ENCODE results near the gene UBE2K. TPM values are rescaled to one million over a fixed set of nuclear protein-coding genes. Genes with fewer than 3 reads are reported as not detected.
"Not testable (repeated sequence)": the region's sequence is repeated elsewhere in the genome, so short reads cannot be mapped to it uniquely, and the experiment has no call there.

The UBE2K gene
- total and polyA plus RNA-seq, 2 donors = 18.5 to 40.9 TPM

GRCh38 chr4:39792128-39792527, 94.2 kb downstream of the UBE2K start:
- no peaks in the 10 kb centered on the region for H3K4me1 ChIP-seq (ENCODE audit: control insufficient read depth in 2 of 2, insufficient read depth in 2 of 2, low read length in 2 of 2)
- H3K9me3 ChIP-seq (ENCODE audit: control insufficient read depth in 2 of 2, insufficient read depth in 1 of 2, low read length in 1 of 2) = no peaks in the 10 kb centered on the region
- no peak overlapping the region for H3K27ac ChIP-seq (ENCODE audit: low read depth in 1 of 2, low read length in 1 of 2)
- H3K27me3 ChIP-seq (ENCODE audit: control insufficient read depth in 2 of 2, insufficient read depth in 1 of 2, low read length in 1 of 2) = no peaks in the 10 kb centered on the region
- no peaks in the 10 kb centered on the region for H3K36me3 ChIP-seq (ENCODE audit: control insufficient read depth in 2 of 2, insufficient read depth in 2 of 2, low read length in 1 of 2)
- WGBS = 93% methylated on average over 5 of the region's 5 CpGs
- no peak for DNase-seq (ENCODE audit: low read depth in 6 of 9, low spot score in 9 of 9)
- H3K4me3 ChIP-seq (ENCODE audit: low read length in 2 of 2) = no peak overlapping the region

DNA sequence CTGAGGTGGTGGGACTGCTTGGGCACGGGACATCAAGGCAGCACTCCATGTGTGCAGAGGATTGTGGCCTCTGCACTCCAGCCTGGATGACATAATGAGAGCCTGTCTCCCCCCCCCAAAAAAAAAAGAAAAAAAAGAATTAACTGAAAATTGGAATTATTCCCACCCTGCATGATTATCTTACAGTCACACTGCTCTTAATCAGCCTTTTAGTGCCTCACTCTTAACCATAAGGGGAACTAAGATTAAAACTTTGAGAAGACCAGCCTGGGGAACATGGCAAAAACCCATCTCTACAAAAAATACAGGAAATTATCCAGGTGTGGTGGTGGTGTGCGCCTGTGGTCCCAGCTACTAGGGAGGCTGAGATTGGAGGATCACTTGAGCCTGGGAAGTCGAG, 94.6 kb downstream of the UBE2K start:
- Histone ChIP-seq H3K9me3 (ENCODE audit: control insufficient read depth in 2 of 2, insufficient read depth in 1 of 2, low read length in 1 of 2) (no peaks in the 10 kb centered on the region), H3K4me3 (ENCODE audit: low read length in 2 of 2) (no peak overlapping the region), H3K27me3 (ENCODE audit: control insufficient read depth in 2 of 2, insufficient read depth in 1 of 2, low read length in 1 of 2) (no peaks in the 10 kb centered on the region), H3K4me1 (ENCODE audit: control insufficient read depth in 2 of 2, insufficient read depth in 2 of 2, low read length in 2 of 2) (no peaks in the 10 kb centered on the region), H3K36me3 (ENCODE audit: control insufficient read depth in 2 of 2, insufficient read depth in 2 of 2, low read length in 1 of 2) (no peaks in the 10 kb centered on the region), H3K27ac (ENCODE audit: low read depth in 1 of 2, low read length in 1 of 2) (no peak overlapping the region)
- 92% methylated on average over 3 of the region's 3 CpGs for WGBS
- no peak for DNase-seq (ENCODE audit: low read depth in 6 of 9, low spot score in 9 of 9)

DNA sequence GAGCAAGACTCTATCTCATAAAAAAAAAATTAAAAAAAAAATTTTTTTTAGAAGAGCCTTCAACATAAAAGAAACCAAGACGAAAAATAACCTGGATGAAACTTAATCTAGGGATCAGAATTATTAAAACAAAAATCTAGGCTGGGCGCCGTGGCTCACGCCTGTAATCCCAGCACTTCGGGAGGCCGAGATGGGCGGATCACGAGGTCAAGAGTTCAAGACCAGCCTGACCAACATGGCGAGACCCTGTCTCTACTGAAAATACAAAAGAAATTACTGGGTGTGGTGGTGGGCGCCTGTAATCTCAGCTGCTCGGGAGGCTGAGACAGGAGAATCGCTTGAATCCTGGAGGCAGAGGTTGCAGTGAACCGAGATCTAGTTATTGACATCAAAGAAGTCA, 95.0 kb downstream of the UBE2K start:
- 97% methylated on average over 13 of the region's 13 CpGs for WGBS

GRCh38 chr4:39802005-39802404, 104.1 kb downstream of the UBE2K start:
- WGBS = 96% methylated on average over 4 of the region's 4 CpGs
- Histone ChIP-seq H3K4me3 (ENCODE audit: low read length in 2 of 2) (no peak overlapping the region), H3K4me1 (ENCODE audit: control insufficient read depth in 2 of 2, insufficient read depth in 2 of 2, low read length in 2 of 2) (no peaks in the 10 kb centered on the region), H3K27me3 (ENCODE audit: control insufficient read depth in 2 of 2, insufficient read depth in 1 of 2, low read length in 1 of 2) (no peaks in the 10 kb centered on the region), H3K27ac (ENCODE audit: low read depth in 1 of 2, low read length in 1 of 2) (no peak overlapping the region), H3K36me3 (ENCODE audit: control insufficient read depth in 2 of 2, insufficient read depth in 2 of 2, low read length in 1 of 2) (no peaks in the 10 kb centered on the region), H3K9me3 (ENCODE audit: control insufficient read depth in 2 of 2, insufficient read depth in 1 of 2, low read length in 1 of 2) (no peaks in the 10 kb centered on the region)
- DNase-seq (ENCODE audit: low read depth in 6 of 9, low spot score in 9 of 9) = no peak

More for the DNA sequence above, 95.0 kb downstream of the UBE2K start:
- H3K4me1 ChIP-seq (ENCODE audit: control insufficient read depth in 2 of 2, insufficient read depth in 2 of 2, low read length in 2 of 2); H3K27ac ChIP-seq (ENCODE audit: low read depth in 1 of 2, low read length in 1 of 2); H3K27me3 ChIP-seq (ENCODE audit: control insufficient read depth in 2 of 2, insufficient read depth in 1 of 2, low read length in 1 of 2); DNase-seq (ENCODE audit: low read depth in 6 of 9, low spot score in 9 of 9); H3K9me3 ChIP-seq (ENCODE audit: control insufficient read depth in 2 of 2, insufficient read depth in 1 of 2, low read length in 1 of 2); H3K36me3 ChIP-seq (ENCODE audit: control insufficient read depth in 2 of 2, insufficient read depth in 2 of 2, low read length in 1 of 2); H3K4me3 ChIP-seq (ENCODE audit: low read length in 2 of 2): not testable (repeated sequence)

DNA sequence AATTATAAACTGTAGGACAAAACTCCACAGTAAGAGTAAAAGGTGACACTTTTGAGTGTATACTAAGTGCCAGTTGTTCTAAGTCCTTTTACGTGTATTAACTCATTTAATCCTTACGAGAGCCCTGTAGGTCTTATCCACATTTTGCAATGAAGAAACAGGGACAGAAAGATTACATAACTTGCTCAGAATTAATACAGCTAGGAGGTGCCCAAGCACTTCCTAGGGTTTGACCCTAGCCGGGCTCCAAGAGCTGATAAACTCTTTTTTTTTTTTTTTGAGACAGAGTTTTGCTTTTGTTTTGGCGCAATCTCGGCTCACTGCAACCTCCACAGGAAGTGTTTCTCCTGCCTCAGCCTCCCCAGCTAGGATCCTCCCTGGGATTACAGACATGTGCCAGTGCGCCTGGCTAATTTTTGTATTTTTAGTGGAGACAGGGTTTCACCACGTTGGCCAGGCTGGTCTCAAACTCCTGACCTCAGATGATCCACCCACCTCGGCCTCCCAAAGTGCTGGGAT, 110.4 kb downstream of the UBE2K start:
- no peaks in the 10 kb centered on the region for H3K4me1 ChIP-seq (ENCODE audit: control insufficient read depth in 2 of 2, insufficient read depth in 2 of 2, low read length in 2 of 2)
- H3K4me3 ChIP-seq (ENCODE audit: low read length in 2 of 2) = no peak overlapping the region
- 84% methylated on average over 8 of the region's 8 CpGs for WGBS
- H3K36me3 ChIP-seq (ENCODE audit: control insufficient read depth in 2 of 2, insufficient read depth in 2 of 2, low read length in 1 of 2) = no peaks in the 10 kb centered on the region
- no peaks in the 10 kb centered on the region for H3K27me3 ChIP-seq (ENCODE audit: control insufficient read depth in 2 of 2, insufficient read depth in 1 of 2, low read length in 1 of 2)
- H3K27ac ChIP-seq (ENCODE audit: low read depth in 1 of 2, low read length in 1 of 2) = no peak overlapping the region
- H3K9me3 ChIP-seq (ENCODE audit: control insufficient read depth in 2 of 2, insufficient read depth in 1 of 2, low read length in 1 of 2) = no peaks in the 10 kb centered on the region
- no peak for DNase-seq (ENCODE audit: low read depth in 6 of 9, low spot score in 9 of 9)

DNA sequence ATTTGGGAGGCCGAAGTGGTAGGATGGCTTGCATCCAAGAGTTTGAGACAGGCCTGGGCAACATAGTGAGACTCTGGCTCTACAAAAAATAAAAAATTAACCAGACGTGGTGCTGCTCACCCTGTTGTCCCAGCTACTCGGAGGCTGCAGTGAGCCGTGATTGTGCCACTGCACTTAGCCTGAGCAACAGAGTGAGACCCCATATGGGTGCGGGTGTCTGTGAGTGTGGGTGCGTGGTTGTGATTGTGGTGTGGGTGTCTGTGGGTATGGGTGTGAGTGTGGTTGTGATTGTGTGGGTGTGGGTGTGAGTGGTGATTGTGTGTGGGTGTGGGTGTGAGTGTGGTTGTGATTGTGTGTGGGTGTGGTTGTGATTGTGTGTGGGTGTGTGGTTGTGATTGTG, 114.6 kb downstream of the UBE2K start:
- Histone ChIP-seq H3K36me3 (ENCODE audit: control insufficient read depth in 2 of 2, insufficient read depth in 2 of 2, low read length in 1 of 2) (no peaks in the 10 kb centered on the region), H3K27me3 (ENCODE audit: control insufficient read depth in 2 of 2, insufficient read depth in 1 of 2, low read length in 1 of 2) (no peaks in the 10 kb centered on the region), H3K4me1 (ENCODE audit: control insufficient read depth in 2 of 2, insufficient read depth in 2 of 2, low read length in 2 of 2) (no peaks in the 10 kb centered on the region), H3K9me3 (ENCODE audit: control insufficient read depth in 2 of 2, insufficient read depth in 1 of 2, low read length in 1 of 2) (peaks cover 0 to 12% of the 10 kb centered on the region in 2 donors), H3K4me3 (ENCODE audit: low read length in 2 of 2) (no peak overlapping the region), H3K27ac (ENCODE audit: low read depth in 1 of 2, low read length in 1 of 2) (no peak overlapping the region)
- WGBS = 94% methylated on average over 6 of the region's 6 CpGs
- no peak for DNase-seq (ENCODE audit: low read depth in 6 of 9, low spot score in 9 of 9)

GRCh38 chr4:39813033-39813432, 115.1 kb downstream of the UBE2K start:
- DNase-seq (ENCODE audit: low read depth in 6 of 9, low spot score in 9 of 9); H3K27ac ChIP-seq (ENCODE audit: low read depth in 1 of 2, low read length in 1 of 2); H3K4me1 ChIP-seq (ENCODE audit: control insufficient read depth in 2 of 2, insufficient read depth in 2 of 2, low read length in 2 of 2); H3K4me3 ChIP-seq (ENCODE audit: low read length in 2 of 2); H3K27me3 ChIP-seq (ENCODE audit: control insufficient read depth in 2 of 2, insufficient read depth in 1 of 2, low read length in 1 of 2); H3K36me3 ChIP-seq (ENCODE audit: control insufficient read depth in 2 of 2, insufficient read depth in 2 of 2, low read length in 1 of 2): not testable (repeated sequence)
- no CpG with 5 or more reads among the region's 1 CpG for WGBS
- H3K9me3 ChIP-seq (ENCODE audit: control insufficient read depth in 2 of 2, insufficient read depth in 1 of 2, low read length in 1 of 2) = peaks cover 0 to 12% of the 10 kb centered on the region in 2 donors

- H3K9me3 ChIP-seq (ENCODE audit: control insufficient read depth in 2 of 2, insufficient read depth in 1 of 2, low read length in 1 of 2) = peaks cover 0 to 12% of the 10 kb centered on the region in 2 donors
- H3K27ac ChIP-seq (ENCODE audit: low read depth in 1 of 2, low read length in 1 of 2); DNase-seq (ENCODE audit: low read depth in 6 of 9, low spot score in 9 of 9); H3K36me3 ChIP-seq (ENCODE audit: control insufficient read depth in 2 of 2, insufficient read depth in 2 of 2, low read length in 1 of 2); H3K4me1 ChIP-seq (ENCODE audit: control insufficient read depth in 2 of 2, insufficient read depth in 2 of 2, low read length in 2 of 2); H3K4me3 ChIP-seq (ENCODE audit: low read length in 2 of 2); H3K27me3 ChIP-seq (ENCODE audit: control insufficient read depth in 2 of 2, insufficient read depth in 1 of 2, low read length in 1 of 2): not testable (repeated sequence)
- WGBS = 13% methylated on average over 2 of the region's 2 CpGs
These were observed 115.8 kb downstream of the UBE2K start for GRCh38 chr4:39813761-39814160.

- H3K27ac ChIP-seq (ENCODE audit: low read depth in 1 of 2, low read length in 1 of 2) = peak overlapping the region in 1 of 2 donors; percentile 15
- 90% methylated on average over 7 of the region's 7 CpGs for WGBS
- H3K36me3 ChIP-seq (ENCODE audit: control insufficient read depth in 2 of 2, insufficient read depth in 2 of 2, low read length in 1 of 2) = peaks cover 0 to 4% of the 10 kb centered on the region in 2 donors
- DNase-seq (ENCODE audit: low read depth in 6 of 9, low spot score in 9 of 9) = no peak
- H3K9me3 ChIP-seq (ENCODE audit: control insufficient read depth in 2 of 2, insufficient read depth in 1 of 2, low read length in 1 of 2) = peaks cover 0 to 12% of the 10 kb centered on the region in 2 donors
- H3K27me3 ChIP-seq (ENCODE audit: control insufficient read depth in 2 of 2, insufficient read depth in 1 of 2, low read length in 1 of 2) = no peaks in the 10 kb centered on the region
- H3K4me1 ChIP-seq (ENCODE audit: control insufficient read depth in 2 of 2, insufficient read depth in 2 of 2, low read length in 2 of 2) = no peaks in the 10 kb centered on the region
- no peak overlapping the region for H3K4me3 ChIP-seq (ENCODE audit: low read length in 2 of 2)
These were observed 116.7 kb downstream of the UBE2K start for GRCh38 chr4:39814403-39815185.
